GM12874 (cell line): Measurements from ENCODE around the gene ATRN.

ENCODE experiments used
- TF ChIP-seq, protein P1 (sequence below): IDR thresholded peaks from 2 replicates; pipeline ENCODE4 v1.5.1; 2011; ENCODE audit warnings: low read depth, mild to moderate bottlenecking, control low read depth, low read length, moderate library complexity; ENCODE audit not compliant: insufficient read depth

ATRN gene

DNA sequence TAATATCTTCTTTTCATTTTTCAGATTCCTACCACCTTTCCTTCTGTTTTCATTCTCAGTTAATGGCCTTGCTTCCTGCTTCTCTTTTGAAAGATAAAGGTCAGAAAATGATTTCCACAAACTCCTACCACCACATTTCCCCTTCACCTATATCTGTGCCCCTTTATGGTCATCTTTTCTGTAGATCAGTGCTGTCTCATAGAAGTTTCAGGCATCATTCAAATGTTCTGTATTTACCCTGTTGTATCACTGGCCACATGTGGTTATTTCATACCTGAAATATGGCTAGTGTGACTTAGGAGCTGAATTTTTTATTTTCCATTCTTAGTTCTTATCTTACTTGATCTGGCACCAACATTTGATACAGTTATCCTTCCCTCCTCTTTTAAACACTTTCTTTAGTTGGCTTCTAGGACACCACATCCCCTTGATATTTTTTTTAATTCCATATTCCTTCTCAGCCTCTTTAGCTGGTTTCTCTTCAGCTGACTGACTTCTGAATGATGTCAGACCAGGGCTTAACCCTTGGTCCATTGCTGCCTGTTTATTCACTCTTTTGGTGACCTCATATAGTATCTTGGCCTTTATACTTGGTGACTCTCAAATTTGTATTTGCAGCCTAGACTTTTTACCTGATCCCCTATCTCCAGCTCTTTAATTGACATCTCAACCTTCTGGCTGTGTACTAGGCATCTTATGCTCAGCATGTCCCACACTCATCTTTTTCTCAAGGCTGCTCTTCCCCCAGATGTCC, 81.0 kb downstream of the ATRN start:
- TF ChIP-seq, protein P1, sequence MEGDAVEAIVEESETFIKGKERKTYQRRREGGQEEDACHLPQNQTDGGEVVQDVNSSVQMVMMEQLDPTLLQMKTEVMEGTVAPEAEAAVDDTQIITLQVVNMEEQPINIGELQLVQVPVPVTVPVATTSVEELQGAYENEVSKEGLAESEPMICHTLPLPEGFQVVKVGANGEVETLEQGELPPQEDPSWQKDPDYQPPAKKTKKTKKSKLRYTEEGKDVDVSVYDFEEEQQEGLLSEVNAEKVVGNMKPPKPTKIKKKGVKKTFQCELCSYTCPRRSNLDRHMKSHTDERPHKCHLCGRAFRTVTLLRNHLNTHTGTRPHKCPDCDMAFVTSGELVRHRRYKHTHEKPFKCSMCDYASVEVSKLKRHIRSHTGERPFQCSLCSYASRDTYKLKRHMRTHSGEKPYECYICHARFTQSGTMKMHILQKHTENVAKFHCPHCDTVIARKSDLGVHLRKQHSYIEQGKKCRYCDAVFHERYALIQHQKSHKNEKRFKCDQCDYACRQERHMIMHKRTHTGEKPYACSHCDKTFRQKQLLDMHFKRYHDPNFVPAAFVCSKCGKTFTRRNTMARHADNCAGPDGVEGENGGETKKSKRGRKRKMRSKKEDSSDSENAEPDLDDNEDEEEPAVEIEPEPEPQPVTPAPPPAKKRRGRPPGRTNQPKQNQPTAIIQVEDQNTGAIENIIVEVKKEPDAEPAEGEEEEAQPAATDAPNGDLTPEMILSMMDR = no peak

DNA sequence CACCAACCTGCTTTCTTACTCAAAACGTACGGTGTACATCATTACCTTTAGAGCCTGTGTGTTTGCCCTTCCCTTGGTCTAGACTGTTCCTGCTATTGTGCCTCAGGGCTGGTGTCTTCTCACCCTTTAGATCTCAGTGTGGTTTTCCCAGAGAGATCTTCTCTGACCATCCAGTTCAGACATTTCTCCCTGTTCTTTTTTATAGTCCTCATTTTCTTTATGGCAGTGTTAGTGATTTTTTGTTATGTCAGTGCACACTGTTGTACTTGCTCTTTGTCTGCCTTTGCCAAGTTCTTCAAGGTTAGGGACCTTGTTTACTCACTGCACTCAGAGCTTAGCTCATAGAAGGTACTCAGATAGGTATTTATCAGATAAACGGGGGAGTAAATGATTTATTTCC, 82.8 kb downstream of the ATRN start:
- TF ChIP-seq, protein P1 = no peak

DNA sequence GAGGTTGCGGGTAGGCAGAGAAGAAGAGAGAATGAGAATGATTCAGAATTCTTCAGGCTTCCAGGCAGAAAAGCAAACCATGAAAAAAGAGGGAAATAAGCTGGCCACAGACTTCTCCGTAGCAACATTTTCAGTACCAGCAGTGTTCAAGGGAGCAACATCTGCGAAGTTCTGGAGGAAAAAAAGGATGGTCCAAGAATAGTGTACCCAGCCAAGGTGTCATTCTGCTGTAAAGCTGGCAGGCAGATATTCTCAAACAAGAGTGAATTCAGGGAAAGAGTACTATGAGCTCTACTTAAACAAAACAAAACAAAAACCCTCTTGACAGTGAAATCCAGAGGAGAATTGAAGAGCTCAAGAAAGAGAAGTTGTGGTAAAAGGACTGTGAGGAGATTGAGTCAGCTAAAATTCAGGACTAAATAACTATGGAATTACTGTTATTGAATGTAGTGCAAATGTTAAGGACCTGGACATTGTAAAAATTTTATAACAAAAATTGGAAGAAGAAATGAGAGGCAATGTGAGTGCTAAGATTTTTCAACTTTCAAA, 86.5 kb downstream of the ATRN start:
- TF ChIP-seq, protein P1 = no peak

DNA sequence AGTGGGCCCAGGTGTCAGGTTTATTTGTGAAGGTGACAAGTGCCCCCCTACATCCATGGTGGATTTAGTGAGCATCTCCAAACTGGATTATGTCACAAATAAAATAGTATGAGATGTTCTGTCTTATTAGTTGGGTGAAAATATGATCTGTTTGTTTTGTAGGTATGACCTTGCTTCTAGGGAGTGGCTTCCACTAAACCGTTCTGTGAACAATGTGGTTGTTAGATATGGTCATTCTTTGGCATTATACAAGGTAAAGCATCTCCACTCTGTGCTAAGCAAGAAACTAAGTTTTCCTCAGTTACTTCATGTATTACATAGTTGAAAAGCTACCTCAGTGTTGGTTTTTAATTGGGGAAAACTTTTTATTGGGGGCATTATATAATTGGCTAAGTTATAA, 88.4 kb downstream of the ATRN start:
- TF ChIP-seq, protein P1 = no peak

DNA sequence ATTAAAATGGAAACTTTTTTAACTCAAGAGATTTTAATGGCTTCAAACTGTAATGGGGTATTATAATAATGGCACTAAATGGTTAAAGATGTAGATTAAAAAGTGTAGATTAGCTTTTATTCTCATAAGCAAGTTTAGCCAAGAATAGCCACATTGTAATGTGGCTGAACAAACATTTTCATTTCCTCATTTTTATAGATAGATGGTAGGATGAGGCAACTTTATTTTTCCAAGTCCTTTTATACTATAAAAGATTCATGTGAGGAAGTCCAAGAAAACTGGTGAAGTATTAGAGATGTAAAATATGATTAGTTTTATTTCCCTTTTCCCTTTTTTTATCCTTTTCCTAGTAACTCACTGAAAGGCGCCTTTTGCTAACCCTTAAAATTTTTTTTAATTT, 88.8 kb downstream of the ATRN start:
- TF ChIP-seq, protein P1 = no peak

DNA sequence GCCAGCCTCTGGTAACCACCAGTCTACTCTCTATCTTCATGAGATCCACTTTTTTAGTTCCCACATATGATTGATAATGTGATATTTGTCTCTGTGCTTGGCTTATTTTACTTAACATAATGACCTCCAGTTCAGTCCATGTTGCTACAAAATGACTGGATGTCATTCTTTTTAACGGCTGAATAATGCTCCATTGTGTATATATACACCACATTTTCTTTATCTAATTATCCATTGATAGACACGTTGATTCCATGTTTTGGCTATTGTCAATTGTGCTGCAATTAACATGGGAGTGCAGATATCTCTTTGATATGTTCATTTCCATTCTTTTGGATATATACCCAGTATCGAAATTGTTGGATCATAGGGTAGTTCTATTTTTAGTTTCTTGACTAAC, 89.3 kb downstream of the ATRN start:
- TF ChIP-seq, protein P1 = no peak

DNA sequence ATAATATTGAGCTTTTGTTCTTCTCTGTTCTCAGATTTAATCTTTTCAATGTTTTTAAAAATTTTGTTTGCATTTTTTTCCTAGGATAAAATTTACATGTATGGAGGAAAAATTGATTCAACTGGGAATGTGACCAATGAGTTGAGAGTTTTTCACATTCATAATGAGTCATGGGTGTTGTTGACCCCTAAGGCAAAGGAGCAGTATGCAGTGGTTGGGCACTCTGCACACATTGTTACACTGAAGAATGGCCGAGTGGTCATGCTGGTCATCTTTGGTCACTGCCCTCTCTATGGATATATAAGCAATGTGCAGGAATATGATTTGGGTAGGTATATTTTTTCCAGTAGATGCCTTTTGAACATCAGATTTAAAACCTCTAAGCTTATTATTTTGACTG, 89.8 kb downstream of the ATRN start:
- TF ChIP-seq, protein P1 = no peak
